HEK293T (cell line): ENCODE measurements around the gene CFAP68.

ENCODE experiments used
- CTCF ChIA-PET: fragments of 350-600 bp; formaldehyde crosslinking; extraction: SDS; loops from one replicate; lab custom pipeline; 2021; ENCODE audit warnings: antibody characterized with exemption, inconsistent platforms; lab: Yijun Ruan, JAX
- POLR2A ChIA-PET: fragments of 350-600 bp; formaldehyde crosslinking; extraction: SDS; loops from one replicate; lab custom pipeline; 2020; ENCODE audit warnings: antibody characterized with exemption, inconsistent platforms; lab: Yijun Ruan, JAX
- DNase-seq: peaks from one replicate; pipeline ENCODE4 v3.0.0; 2012; ENCODE audit warnings: mixed read lengths; ENCODE audit errors: extremely low spot score
- ARNT ChIP-seq: fragments of 450-650 bp; IDR thresholded peaks from 2 replicates; pipeline ENCODE4 v1.6.1; 2017; ENCODE audit warnings: mild to moderate bottlenecking
- BHLHE40 ChIP-seq: fragments of 450-650 bp; IDR thresholded peaks from 2 replicates; pipeline ENCODE4 v1.6.1; 2016; ENCODE audit warnings: mild to moderate bottlenecking, moderate library complexity, borderline replicate concordance
- CTBP1 ChIP-seq: fragments of 450-650 bp; IDR thresholded peaks from 2 replicates; pipeline ENCODE4 v1.6.1; 2016; ENCODE audit warnings: borderline replicate concordance
- ELF4 ChIP-seq: fragments of 450-650 bp; IDR thresholded peaks from 2 replicates; pipeline ENCODE4 v1.6.1; 2017; ENCODE audit warnings: antibody characterized with exemption
- FOXA1 ChIP-seq: fragments of 450-650 bp; IDR thresholded peaks from 2 replicates; pipeline ENCODE4 v1.6.1; 2016; ENCODE audit warnings: mild to moderate bottlenecking
- FOXK2 ChIP-seq: fragments of 450-650 bp; IDR thresholded peaks from 2 replicates; pipeline ENCODE4 v1.6.1; 2016; ENCODE audit warnings: mild to moderate bottlenecking
- FOXM1 ChIP-seq: fragments of 450-650 bp; IDR thresholded peaks from 2 replicates; pipeline ENCODE4 v1.6.1; 2017; ENCODE audit warnings: mild to moderate bottlenecking, borderline replicate concordance
- HDGF ChIP-seq: fragments of 450-650 bp; IDR thresholded peaks from 2 replicates; pipeline ENCODE4 v1.6.1; 2017; ENCODE audit warnings: antibody characterized with exemption, borderline replicate concordance
- L3MBTL2 ChIP-seq: fragments of 450-650 bp; conservative IDR thresholded peaks from 2 replicates; pipeline ENCODE4 v1.6.1; 2016; ENCODE audit warnings: mild to moderate bottlenecking
- LEF1 ChIP-seq: fragments of 450-650 bp; IDR thresholded peaks from 2 replicates; pipeline ENCODE4 v1.6.1; 2017; ENCODE audit warnings: mild to moderate bottlenecking, borderline replicate concordance
- NFRKB ChIP-seq: fragments of 450-650 bp; IDR thresholded peaks from 2 replicates; pipeline ENCODE4 v1.6.1; 2016; ENCODE audit warnings: mild to moderate bottlenecking, moderate library complexity
- SP1 ChIP-seq: fragments of 450-650 bp; IDR thresholded peaks from 2 replicates; pipeline ENCODE4 v1.6.1; 2017
- SUZ12 ChIP-seq: fragments of 450-650 bp; IDR thresholded peaks from 2 replicates; pipeline ENCODE4 v1.6.1; 2016; ENCODE audit warnings: mild to moderate bottlenecking
- TARDBP ChIP-seq: fragments of 450-650 bp; IDR thresholded peaks from 2 replicates; pipeline ENCODE4 v1.6.1; 2016
- TF ChIP-seq, protein P1 (sequence below): fragments of 450-650 bp; IDR thresholded peaks from 2 replicates; pipeline ENCODE4 v1.6.1; 2016

The CFAP68 gene

GRCh38 chr11:111917312-111917711 is 38.0 kb downstream of the CFAP68 start:
- ChIA-PET CTCF (no interaction called here), POLR2A (interaction anchor here (1.6 kb wide), 1 partner anchor 9 kb away, joined by 8 read pairs; no protein-coding TSS in a partner anchor)
- TF ChIP-seq FOXA1 (no peak), HDGF (no peak)
- no peak for DNase-seq

DNA sequence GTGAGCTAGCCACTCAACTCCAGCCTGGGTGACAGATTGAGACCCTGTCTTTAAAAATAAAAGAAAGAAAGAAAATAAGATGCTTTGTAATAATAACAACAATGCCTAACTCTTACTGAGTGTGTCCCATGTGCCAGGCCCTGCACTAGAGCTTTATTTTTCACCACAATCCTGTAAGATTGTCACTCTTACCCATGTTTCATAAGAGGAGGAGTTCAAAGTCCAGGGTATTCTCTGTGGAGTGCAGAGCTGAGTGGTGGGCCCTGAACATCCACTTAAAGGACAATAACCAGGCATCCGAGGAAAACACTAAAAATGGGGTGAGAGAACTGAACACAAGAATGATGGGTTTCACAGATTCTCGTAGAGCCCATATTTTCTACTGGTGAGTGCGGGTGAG is 38.4 kb downstream of the CFAP68 start:
- ChIA-PET CTCF (no interaction called here), POLR2A (interaction anchor here (1.6 kb wide), 1 partner anchor 9 kb away, joined by 8 read pairs; no protein-coding TSS in a partner anchor)
- no peak for DNase-seq
- no peak for TF ChIP-seq FOXK2
- no peak for TF ChIP-seq NFRKB
- TF ChIP-seq FOXA1: no peak
- TF ChIP-seq CTBP1: no peak
- TF ChIP-seq, protein P1, sequence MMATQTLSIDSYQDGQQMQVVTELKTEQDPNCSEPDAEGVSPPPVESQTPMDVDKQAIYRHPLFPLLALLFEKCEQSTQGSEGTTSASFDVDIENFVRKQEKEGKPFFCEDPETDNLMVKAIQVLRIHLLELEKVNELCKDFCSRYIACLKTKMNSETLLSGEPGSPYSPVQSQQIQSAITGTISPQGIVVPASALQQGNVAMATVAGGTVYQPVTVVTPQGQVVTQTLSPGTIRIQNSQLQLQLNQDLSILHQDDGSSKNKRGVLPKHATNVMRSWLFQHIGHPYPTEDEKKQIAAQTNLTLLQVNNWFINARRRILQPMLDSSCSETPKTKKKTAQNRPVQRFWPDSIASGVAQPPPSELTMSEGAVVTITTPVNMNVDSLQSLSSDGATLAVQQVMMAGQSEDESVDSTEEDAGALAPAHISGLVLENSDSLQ: no peak

DNA sequence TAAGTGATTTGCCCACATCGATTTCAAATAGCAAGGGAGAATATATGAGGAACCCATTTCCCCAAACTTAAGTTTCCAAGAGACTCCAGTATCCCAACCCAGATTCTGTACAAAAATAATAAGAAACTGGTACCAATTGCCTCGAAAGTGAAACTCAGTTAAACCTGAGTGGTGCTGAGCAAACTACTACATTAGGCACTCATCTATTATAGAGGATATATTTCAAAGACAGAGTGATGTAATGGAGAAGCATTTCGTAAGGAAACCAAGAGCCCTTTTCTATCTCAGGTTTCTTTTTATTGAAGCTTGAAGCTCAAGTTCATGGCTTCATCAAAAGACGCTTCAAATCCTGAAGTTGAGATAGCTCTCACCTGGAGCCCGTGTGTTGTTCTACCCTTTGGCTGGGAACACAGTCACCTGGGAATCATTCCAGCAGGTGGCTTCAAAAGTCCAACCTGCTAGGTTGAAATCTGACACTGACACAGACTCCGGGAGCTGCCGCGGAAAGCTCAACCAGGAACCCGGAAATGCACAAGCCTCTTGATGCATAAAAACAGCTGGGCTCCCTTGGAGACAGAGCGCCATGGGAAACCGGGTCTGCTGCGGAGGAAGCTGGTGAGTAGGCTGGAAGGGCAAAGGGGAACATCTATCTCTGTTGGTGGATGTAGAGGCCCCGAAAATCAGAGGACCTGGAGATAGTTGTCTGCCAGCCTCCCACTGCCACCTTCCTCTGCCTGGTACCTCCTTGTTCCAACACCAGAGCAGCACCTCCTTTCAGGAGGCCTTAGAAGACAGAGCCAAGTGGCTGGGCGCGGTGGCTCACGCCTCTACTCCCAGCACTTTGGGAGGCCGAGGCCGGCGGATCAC is 39.3 kb downstream of the CFAP68 start, which contains the start of gene C11orf52:
C11orf52 (plus strand) TSS at position 524 of the 867 bp plus-strand sequence; CDS start at position 584, 60 bp downstream.
- peak; percentile 51 for DNase-seq
- TF ChIP-seq ELF4 (peak; percentile 75), L3MBTL2 (no peak), SUZ12 (no peak)
- TF ChIP-seq, protein P1: no peak
- CTCF ChIA-PET: no interaction called here
- POLR2A ChIA-PET: interaction anchor here (0.9 to 1.2 kb wide), 2 partner anchors 8 to 123 kb away, joined by 3 to 7 read pairs; no protein-coding TSS in a partner anchor

DNA sequence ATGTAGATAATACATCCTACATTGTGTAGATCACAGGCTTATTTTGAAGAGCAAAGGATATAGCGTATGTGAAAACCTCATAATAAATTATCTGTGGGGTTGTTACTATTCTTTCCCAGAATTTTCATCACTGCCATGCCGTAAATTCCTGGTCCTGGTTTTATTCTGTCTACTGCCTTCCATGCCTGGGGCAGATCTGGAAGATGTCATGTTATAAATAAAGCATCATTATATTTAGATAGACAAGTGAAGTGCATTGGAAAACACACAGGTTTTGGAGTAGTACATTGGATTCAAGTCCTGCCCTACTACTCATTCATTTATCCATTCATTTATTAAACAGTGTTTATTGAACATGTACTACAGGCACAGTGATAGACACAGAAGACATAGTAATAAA is 41.6 kb downstream of the CFAP68 start:
- TF ChIP-seq FOXM1 (no peak), BHLHE40 (no peak), LEF1 (no peak), SUZ12 (no peak), ARNT (no peak), HDGF (no peak), ELF4 (no peak), NFRKB (no peak), SP1 (no peak), FOXA1 (no peak)
- ChIA-PET POLR2A (no interaction called here), CTCF (no interaction called here)
- DNase-seq: no peak

- ChIA-PET CTCF (no interaction called here), POLR2A (no interaction called here)
- no peak for DNase-seq
- TF ChIP-seq FOXM1: no peak
- no peak for TF ChIP-seq BHLHE40
- TF ChIP-seq SP1: no peak
- no peak for TF ChIP-seq SUZ12
- TF ChIP-seq, protein P1: no peak
- TF ChIP-seq CTBP1: no peak
- TF ChIP-seq FOXK2: no peak
- TF ChIP-seq TARDBP: no peak
- TF ChIP-seq L3MBTL2: no peak
Observed at GRCh38 chr11:111921541-111922230, 42.3 kb downstream of the CFAP68 start.

DNA sequence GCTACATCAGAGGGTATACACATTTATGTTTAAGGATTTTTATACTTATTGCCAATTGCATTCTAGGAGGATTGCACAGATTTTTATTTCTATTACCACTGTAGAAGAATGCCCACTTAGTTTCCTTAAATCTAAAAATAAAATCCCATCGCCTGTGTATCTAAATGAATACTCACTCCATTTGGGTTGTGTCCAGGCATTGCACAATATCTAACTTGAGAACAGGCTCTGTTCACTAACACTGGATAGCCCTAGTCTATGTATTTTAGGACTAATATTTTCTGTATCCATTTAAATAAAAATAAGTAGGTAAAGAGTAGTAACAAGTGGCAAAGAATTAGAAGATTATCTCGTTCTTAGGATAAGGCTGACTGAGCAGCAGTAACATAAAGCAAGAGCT is 43.5 kb downstream of the CFAP68 start:
- TF ChIP-seq L3MBTL2 (no peak), FOXM1 (no peak), SP1 (no peak), LEF1 (no peak), ELF4 (no peak), FOXK2 (no peak)
- TF ChIP-seq, protein P1: no peak
- ChIA-PET CTCF (interaction anchor here (0.7 kb wide), 1 partner anchor 11 kb away, joined by 3 read pairs; no protein-coding TSS in a partner anchor), POLR2A (no interaction called here)
- DNase-seq: no peak
